HG02623 (cell line): Measurements from ENCODE around the gene PARD3.
"Not testable (repeated sequence)": the region's sequence is repeated elsewhere in the genome, so short reads cannot be mapped to it uniquely, and the experiment has no call there.

Experiments used
- ATAC-seq: cut with Tn5 transposase; IDR thresholded peaks from one replicate; pipeline ENCODE4 v1.9.1; 2021; ENCODE audit warnings: moderate library complexity; ENCODE audit not compliant: unreplicated experiment

The PARD3 gene

DNA sequence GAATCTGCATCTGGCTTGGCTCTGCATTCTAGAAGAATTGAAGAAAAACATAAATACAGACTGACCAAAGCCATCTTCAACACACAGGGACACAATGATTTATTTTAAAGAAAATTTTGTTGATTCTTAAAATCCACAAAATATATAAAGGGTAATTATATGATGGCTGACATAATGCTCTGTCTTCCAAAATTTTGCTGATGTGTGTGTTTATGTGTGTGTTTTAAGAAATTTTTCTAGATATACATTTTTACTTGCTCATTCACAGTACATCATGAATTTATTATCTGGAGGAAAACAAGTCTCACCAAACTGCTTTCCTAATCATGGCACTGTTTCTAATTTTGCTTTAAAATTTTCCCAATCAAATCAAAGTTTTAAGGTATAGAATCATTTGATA lies 442.6 kb downstream of the PARD3 start:
- ATAC-seq = no peak

DNA sequence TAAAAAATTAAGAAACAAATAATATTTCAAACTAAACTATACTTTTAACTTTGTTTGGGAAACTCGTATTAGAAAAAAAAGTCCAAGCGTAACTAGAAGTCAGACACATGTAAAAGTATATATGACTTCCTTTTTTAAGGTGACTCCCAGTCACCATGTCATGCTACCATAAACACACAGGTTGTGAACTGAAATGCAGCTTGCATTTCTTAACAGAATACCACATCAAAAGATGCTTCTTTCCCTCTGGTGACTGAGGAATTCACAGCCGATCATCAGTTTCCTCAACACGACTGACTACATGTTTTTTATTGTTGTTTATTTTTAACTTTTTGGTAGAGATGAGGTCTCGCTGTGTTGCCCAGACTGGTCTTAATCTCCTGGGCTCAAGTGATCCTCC lies 445.0 kb downstream of the PARD3 start:
- no peak for ATAC-seq

DNA sequence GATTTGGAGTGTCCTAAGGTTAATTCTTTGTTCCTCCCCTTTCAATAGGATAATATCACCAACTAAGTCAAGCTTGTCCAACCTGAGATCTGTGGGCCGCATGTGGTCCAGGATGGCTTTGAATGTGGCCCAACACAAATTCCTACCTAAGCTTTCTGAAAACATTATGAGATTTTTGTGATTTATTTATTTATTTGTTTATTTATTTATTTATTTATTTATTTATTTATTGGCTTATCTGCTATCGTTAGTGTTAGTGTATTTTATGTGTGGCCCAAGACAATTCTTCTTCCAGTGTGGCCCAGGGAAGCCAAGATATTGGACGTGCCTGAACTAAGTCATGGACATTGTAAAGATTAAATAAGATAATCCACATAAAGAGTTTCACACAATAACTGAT lies 446.0 kb downstream of the PARD3 start:
- ATAC-seq = no peak

DNA sequence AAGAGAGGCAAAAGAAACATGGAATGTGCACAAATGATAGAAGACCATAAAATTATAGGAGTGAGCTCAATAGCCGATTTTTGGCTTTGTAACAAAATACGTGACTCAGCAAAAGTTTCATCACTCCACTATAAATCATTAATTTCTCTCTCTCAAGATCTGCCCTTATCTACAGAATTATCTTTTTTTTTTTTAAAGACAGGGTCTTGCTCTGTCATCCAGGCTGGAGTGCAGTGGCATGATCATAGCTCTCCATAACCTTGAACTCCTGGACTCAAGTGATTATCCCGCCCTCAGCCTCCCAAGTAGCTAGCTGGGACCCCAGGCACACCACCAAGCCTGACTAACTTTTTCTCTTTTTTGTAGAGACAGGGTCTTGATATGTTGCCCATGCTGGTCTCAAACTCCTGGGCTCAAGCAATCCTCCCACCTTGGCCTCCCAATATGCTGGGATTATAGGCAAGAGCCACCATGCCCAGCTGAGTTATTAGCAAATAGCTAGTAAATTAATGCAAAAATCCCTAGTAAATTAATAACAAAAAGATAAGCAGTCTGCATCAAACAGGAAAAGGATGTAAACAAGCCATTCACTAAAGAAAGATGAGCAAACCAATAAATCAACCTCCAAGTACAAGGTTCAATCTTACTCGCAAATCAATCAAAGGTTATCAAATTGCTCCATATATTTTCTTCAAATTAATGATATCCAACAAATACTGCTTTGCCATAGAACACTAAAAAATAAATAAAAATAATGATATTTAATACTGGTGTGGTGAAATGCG lies 450.7 kb downstream of the PARD3 start:
- no peak for ATAC-seq

DNA sequence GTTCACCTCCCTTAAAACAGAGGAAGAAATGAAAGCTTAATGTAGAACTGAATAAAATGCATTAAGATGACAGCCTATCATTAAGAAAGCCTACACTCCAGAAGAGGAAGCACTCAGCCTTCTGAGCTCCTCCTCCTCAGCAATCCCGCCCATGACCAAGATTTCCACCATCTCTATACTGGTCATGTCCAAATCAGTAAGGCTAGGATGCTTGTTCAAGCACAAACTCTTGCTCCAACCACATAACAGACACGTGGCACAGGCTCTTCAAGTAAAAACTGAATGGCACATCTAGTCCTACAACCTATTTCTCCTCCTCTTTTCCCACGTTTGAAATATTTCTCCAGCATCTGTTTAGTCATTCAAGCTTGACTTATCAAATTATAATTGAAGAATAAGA lies 454.1 kb downstream of the PARD3 start:
- no peak for ATAC-seq

DNA sequence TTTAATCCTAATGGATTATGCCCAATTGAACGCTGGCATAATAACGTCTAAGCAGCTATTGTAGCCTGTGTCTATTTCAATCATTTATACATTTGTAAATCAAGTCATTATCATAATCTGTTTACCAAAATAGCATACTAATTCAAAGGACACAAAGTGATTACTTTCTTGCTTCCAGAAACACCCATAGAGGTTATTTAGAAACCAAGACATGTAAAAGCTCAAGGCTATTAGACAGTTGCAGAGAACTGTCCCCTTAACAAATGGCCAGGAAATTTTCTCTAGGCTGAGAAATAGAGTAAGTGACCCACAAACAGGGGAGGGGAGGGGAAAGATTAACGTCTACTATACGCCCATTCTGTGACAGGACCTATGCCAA lies 455.7 kb downstream of the PARD3 start:
- ATAC-seq = no peak

DNA sequence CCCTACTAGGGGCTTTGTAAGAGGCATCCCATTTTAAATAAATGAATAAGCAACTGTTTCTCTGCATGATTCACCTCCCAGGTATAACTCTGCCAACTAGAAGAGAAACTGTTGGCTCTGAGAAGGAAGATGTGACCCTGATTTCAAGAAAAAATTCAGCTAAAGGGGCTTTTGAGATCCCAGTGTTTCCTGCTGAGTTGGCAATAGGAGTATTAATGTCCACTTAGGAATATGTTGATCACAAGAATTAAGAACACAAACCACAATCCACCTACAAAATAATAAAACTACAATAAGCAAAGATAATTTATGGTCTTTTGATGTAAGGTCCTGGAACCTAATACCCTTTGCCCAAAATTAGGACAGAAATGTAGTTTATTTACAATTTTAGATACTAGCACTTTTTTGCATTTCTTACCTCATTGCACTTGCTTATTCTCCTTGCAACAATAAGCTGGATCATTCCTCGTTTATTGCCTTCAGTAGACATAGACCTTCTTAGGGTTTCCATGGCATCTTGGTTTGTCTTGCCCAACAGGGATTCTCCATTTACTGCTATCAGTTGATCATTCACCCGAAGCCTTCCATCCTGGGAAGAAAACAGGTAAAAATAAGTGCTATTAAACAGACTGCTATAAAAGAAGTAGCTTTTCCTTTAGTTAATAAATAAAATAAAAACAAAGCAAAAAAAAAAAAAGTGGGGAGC lies 456.2 kb downstream of the PARD3 start:
- ATAC-seq = no peak

DNA sequence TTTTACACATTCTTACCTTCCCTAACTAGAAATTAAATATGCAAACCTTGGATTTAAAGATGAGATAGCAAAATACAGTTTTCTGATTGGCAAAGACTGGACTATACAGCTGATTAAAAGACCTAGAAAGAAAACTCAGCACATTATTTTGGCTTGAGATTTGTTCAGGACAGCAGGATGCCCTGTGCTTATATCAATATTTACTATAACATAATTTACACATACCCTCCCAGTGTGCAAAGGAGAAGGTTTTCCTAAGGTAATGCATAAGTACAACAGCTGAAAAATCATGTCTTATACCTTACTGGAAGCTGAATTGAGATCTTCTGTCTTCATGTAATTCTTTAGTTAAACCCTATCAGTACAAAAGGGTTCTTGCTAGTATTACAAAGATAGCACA lies 458.6 kb downstream of the PARD3 start:
- ATAC-seq = no peak

DNA sequence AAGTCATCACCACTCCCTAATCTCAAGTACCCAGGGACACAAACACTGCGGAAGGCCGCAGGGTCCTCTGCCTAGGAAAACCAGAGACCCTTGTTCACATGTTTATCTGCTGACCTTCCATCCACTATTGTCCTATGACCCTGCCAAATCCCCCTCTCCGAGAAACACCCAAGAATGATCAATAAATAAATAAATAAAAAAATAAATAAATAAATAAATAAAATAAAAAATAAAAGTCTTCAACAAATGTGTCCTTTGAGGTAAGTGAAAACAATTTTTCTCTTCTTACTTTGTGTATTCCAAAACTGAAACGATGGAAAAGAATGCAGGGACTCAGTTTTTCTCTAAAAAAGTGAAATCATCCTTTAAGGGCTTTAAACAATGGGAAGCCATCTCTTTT lies 461.6 kb downstream of the PARD3 start:
- not testable (repeated sequence) for ATAC-seq

DNA sequence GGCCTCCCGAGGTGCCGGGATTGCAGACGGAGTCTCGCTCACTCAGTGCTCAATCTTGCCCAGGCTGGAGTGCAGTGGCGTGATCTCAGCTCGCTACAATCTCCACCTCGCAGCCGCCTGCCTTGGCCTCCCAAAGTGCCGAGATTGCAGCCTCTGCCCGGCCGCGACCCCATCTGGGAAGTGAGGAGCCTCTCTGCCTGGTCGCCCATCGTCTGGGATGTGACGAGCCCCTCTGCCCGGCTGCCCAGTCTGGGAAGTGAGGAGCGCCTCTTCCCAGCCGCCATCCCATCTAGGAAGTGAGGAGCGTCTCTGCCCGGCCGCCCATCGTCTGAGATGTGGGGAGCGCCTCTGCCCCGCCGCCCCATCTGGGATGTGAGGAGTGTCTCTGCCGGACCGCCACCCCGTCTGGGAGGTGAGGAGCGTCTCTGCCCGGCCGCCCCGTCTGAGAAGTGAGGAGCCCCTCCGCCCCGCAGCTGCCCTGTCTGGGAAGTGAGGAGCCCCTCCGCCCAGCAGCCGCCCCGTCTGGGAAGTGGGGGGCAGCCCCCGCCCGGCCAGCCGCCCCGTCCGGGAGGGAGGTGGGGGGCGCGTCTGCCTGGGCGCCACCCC lies 462.4 kb downstream of the PARD3 start:
- not testable (repeated sequence) for ATAC-seq

DNA sequence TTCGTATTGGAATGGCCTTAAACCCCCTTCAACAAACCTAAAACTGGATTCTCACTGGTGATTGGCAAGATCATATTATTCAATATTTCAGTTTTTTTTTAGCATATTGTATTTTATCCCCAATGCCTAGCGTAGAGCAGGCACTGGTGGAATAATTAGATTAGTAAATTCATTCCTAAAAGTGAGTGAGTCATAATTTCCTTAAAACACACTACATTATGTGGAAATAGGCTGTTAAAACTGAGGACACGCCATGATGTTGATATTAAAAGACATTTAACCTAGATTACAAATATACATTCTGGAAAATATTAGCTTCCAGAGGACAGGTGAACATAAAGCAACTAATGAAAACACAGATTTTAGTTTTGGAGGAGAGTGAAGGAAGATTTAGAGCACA lies 463.9 kb downstream of the PARD3 start:
- no peak for ATAC-seq

DNA sequence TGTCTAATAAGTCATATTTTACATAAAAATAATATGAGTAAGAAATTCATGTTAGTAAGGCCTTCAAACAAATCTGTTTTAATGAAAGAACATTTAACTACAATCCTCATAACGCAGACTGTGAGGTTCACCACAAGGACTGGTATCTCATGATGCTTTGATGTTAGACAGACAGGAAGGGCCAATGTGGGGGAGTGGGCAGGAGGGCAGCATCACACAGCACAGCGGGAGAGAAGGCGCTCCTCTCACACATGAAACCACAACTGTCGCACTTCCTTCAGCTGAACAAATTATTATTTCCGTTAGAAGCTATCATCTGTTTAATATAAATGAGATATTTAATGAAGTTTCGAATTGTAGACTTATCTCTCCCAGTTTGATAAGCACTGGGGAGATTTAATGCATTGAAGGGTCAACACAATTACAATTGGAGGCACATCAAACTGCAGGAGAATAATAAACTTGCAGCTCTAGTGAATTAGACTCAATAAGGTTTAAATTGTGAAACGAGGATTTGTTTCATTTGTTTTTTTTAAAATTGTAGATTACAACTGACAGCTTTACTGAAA lies 466.1 kb downstream of the PARD3 start:
- no peak for ATAC-seq

DNA sequence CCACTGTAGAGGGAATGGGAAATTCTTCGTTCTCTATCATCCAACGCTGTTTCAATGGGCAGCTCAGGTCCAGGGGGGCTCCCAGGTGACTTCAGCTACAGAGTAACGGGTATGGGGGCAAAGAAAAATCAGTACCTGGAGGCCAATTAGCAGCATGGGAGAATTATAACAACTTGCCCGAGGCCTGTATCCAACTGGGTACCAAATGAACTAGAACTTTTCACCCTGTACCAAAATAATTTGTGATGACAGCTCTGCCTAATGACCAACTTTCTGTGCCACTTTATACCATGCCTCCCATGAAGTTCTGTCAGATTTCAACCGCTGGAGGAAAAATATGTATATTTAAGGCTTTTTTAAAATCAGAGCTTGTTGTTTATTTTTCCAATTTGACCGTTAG lies 467.1 kb downstream of the PARD3 start:
- ATAC-seq = no peak

DNA sequence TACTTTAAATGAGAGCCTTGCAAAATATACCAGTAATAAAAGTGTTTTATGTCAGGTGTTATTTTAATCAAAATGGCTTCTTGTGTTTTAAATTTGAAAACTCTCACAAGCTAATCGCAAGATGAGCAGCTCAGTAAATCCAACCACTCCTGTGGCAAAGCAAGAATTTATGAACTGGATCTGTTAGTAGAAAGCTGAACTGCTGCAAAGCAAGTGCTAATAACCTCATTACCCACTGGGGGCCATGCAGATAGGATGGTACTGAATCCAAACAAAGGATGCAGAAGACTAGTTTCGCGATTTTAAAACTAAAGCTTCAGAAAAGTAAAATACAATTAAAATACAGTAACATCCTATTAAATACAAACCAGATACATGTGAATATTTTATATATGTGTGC lies 468.0 kb downstream of the PARD3 start:
- ATAC-seq = no peak

DNA sequence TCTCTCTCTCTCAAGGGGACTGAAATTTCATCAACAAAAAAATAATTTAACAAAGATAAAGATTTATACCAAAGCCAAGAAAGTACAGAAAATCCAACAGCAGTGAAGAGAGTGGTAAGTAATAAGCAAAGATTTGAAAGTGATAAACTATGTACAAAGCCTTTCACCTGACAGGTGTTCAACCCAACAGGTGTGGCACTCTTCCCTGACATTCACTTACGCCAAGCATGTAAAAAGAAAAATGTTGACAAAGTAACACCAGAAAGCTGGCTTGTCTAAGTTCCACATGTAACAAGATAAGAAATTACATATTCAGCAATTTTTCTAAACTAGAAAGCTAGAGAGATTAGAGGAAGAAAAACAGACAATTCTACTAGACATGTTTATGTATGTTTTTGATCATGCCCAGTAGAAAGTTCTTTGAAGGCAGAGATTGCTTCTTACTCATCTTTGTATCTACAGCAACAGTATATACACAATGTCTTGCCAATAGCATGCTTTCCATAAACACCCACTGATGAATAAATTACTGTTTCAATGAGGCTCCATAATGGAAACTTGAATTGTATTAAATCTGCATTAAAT lies 468.5 kb downstream of the PARD3 start:
- no peak for ATAC-seq

DNA sequence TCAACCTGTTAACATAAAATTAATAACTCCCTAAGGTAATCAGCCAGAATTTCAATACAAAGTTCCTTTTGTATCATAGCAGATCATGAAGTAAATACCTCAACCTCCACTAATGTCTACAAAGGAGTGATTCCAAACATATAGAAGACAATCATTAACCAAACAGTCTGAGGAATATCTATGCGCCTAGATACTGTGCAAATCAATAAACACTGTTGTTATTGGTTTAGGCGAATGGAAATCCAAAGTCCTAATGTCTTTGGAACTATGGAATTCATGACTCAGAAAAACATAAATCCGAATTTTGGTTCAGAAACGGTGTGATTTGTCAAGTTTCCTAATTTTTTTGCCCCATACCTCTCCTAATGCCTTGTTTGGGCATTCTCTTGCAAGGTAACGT lies 469.7 kb downstream of the PARD3 start:
- no peak for ATAC-seq

DNA sequence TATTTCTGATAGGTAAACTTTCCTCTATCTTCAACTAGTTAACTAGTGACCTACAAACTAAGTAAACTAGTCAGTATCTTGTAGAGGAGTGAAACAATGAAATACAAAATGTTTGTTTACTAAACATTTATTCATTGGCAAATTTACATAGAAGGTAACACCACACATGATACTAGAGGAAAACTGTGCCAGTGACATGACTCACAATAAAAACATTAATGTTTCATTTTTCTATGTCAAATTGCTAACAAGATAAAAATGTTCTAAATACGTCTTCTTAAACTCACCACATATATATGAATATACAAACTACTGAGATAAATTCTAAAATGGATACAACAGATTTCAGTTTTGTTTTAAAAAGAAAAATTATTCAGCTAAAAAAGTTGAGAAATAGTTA lies 471.3 kb downstream of the PARD3 start:
- no peak for ATAC-seq

DNA sequence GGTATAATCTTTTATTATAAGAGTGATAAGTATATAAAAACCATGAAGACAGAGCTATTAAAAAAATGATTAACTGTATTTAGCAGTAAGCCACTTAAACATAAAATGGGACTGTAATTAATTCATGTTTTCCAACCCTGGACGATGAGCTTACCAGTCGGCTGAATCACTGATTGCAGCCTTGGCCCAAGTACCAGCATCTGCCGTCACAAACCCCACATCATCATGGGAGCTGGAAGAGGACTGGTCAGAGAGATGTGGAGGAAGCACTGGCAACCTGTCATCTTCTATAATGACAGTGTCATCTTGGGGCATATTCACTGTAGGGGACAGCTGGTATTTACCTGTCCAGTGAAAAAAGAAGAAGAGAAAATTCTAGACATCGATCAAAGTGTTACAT lies 473.6 kb downstream of the PARD3 start:
- no peak for ATAC-seq

DNA sequence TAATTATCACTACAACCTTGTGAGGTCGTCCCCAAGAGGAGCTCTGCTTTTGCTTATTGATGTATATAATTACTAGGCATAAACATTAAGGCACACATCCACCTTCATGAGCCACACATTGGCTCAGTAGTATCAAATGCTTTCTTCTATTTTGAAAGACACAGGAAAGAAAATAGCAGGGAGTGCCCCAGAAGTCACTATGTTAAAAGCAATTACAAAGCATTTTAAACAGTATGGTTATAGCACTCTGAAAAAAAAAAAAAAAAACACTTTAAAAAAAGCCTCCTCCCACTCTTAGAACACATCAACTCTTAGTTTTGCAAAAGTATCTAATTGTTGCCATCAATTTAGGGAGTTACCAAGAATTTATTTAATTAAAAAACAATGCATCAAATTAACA lies 474.2 kb downstream of the PARD3 start:
- ATAC-seq = no peak

DNA sequence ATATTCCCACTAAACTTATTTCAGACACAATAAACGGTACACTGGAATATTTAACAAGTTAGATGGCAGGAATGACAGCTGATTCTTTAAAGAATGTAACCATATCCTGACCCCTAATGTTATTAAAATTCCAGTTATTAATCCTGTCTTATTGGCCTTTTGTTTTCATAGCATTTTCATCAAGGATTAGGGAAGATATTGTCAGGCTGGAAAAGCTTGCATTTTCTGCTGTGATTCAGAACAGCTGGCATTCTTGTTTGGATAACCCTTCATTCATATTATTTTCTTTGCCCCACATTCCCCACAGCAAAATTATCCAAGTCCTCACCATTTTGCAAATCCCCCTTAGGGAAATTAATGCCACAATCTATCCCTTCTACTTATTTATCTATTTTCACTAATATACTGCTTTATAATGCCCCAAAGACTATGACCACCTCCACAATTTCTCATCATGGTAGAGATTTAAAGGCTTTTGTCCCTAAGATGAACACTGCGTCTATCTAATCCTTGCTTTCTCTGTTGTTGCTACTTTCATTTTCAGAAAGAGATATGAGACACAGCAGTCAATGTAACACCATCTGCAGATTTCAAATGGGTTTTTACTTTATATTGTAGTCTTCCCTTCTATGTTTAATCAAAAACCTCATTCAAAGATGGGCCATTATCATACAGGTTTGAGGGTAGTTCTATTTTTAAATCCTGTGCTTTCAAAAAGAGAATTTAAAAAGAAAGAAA lies 475.1 kb downstream of the PARD3 start:
- no peak for ATAC-seq

DNA sequence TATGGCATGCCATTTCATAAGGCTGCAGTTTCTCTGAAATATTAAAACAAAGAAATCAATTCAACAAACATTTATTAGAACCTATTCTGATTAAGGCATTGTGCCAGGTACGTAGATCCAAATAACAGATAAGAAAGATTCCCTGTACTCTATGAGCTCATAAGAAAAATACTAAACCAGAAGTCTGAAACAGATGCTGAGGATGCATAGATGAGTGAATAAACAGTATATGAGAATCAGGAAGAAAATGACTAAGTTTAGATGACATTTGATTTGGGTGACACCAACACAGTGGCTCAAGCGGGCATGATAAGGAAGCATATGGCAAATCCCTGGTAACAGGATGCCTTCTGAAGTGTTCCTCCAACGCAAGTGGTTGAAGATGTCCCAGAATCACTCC lies 477.2 kb downstream of the PARD3 start:
- ATAC-seq = no peak
